Stimulated activated CD4-positive, alpha-beta T cell treated with anti-CD3 and anti-CD28 coated beads, Interleukin-1b, Interleukin-23, amount 100 ng/mL, for 48 hours (primary cell): ENCODE results near the gene SLC7A14.

Experiments used
- DNase-seq: peaks from one replicate; pipeline ENCODE4 v3.0.0-alpha.2; 2020

Gene SLC7A14

DNA sequence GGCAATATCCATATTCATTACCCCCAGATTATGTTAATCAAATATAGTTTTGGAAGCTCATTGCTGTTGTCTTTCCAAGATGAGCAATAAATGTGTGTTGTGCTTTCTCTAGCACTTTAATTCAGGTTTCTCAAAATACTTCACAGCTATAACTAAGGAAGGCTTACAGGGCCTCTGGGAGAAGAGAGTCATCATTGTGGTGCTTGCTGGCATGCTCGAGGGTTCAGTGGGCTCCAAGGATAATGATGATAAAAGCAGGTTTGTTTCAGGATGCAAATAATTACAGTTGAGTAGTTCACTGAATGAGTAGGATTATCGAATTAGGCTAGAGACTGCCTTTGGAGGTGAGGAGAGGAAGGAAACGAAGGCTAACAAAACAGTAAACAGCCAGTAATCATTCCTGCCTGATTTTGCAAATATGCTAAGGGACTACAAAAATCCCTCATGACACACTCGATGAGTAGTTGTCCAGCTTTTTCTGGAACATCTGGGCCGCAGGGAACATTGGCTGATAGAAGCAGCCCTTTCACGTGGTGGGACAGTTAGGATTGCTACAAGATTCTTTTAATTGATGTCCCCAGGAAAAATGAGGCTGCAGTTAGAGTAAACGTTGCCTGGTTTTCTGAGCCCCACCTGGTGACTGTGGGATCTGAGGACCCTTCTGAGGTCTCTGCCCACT is 54.1 kb downstream of the SLC7A14 start:
- DNase-seq = no peak

DNA sequence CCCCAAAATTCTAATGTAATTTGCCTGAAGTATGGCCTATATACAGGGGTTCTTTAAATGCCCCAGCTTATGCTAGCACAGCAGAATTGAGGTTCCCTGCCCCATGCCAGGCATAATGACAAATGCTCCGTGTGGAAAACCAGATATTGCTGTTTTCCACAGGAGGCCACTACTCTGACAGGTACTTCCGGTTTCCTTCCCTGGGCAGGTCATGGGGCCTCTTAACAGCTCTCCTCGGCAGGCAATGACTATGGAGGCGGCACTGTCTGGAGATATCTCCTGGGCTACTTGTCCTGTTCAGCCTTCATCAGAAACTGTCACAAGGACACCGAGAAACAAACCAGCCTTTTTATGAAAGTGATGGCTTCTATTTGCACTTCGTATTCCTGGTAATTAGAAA is 54.8 kb downstream of the SLC7A14 start:
- no peak for DNase-seq

DNA sequence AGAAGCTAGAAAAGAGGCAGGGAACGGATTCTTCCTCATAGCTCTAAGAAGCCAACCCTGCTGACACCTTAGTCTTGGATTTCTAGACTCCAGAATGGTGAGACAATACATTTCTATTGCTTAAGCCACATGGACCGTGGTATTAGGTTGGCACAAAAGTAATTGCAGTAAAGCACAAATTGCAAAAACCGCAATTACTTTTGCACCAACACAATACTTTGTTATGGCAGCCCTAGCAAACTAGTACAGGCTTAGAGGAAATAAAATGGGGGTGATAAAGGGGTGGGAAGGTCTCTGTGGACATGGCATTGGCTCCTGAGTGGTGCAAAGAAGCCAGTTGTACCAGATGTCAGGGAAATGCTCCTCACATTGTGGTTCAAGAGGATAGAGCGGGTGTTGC is 56.0 kb downstream of the SLC7A14 start:
- DNase-seq = no peak

DNA sequence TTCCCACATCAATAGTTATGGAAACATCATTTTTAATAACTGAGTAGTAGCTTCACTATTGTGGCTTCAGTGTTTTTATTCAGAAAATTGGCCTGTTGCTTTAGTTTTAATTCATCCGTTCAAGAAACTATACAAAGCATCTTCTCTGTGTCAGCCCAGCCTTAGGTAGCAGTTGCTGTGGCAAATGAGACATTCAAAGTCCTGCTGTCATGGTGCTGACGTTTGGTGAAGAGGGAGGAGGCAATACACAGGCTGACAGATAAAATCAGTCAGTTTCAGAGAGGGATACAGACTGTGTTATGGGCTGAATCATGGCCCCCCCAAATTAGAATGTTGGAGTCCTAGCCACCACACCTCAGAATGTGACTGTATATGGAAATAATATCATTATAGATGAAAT is 56.5 kb downstream of the SLC7A14 start:
- no peak for DNase-seq

DNA sequence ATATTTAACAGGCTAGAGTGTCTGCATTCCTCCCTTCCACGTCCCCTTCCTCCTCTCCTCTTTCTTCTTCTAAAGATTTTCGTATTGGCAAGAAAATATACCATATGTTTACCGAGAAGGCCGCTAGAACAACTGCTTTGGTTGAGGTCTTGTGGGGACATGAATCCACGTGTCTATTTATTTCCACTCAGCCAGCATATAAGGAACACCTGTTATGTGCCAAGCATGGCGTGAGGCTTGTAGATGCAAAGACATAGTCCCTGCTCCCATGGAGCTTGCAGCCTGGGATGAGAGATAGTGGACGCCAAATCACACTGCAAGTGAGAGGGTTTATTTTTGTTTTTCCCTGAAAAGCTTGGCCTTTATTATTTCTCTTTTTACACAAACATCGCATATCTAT is 57.1 kb downstream of the SLC7A14 start:
- no peak for DNase-seq

DNA sequence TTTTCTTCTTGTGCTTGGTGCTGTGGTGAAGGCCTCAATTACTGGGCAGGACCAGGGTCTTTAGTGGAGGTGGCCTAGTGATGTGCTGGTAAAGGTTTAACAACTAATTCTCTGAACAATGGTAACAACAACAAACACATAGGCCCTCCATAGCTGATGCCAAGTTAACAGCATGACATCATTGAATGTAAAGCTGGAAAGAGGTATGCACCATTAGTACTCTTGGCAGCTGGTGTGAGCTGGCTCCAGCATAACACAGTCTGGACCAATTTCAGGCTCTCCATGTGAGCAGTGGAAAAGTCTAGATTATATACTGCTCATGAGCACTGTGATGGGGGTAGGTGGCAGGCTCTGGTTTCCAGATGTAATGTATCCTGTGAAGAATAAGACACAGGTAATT is 61.8 kb downstream of the SLC7A14 start:
- no peak for DNase-seq

DNA sequence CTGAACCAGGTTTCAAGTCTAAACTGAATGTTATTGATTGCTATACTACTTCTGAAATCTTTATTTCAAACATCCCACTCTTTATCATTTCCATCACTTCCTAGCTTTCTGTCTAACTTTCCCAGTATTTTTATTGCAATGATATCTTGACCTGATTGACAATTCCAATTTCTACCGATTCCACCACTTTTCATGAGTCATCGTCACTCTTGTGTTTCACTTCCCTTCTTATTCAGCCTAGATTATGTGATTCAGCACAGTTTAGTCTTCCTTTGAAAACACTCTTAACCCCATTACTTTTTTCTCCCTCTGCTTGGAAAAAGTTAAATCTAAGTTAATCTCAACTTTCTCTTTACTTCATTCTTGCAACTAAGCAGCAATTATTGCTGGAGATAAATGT is 62.6 kb downstream of the SLC7A14 start:
- no peak for DNase-seq

DNA sequence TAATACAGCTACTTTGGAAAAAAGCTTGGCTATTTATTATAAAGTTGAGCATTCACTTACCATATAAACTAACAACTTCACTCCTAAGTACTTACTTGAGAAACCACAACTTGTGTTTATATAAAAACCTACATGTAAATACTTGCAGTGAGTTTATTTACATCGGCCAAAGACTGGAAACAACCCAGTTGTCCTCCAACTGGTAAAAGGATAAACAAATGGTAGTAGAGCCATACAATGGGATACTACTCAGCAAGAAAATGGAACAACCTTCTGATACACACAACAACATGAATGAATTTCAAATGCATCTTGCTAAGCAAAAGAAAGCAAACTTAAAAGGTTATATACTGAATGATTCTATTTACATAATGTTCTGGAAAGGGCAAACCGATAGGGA is 63.7 kb downstream of the SLC7A14 start:
- DNase-seq = no peak

DNA sequence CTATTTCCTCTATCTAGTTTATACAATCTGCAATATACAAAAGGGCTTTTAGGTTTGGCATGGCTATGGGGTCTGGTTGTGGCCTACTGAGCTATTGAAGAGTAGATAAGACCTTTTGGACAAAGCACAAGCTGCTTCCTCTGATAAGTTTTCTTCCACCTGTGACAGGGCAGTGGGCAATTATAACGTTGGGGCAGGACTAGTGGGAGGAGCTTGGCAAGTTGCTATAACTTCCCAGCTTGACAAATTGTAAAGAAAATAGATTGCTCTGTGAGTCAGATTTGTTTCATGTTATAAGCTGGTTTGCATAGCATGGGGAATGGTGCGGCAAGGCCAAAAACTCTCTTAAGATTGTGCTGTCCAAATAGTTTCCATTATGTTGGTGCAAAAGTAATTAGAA is 64.9 kb downstream of the SLC7A14 start:
- no peak for DNase-seq

DNA sequence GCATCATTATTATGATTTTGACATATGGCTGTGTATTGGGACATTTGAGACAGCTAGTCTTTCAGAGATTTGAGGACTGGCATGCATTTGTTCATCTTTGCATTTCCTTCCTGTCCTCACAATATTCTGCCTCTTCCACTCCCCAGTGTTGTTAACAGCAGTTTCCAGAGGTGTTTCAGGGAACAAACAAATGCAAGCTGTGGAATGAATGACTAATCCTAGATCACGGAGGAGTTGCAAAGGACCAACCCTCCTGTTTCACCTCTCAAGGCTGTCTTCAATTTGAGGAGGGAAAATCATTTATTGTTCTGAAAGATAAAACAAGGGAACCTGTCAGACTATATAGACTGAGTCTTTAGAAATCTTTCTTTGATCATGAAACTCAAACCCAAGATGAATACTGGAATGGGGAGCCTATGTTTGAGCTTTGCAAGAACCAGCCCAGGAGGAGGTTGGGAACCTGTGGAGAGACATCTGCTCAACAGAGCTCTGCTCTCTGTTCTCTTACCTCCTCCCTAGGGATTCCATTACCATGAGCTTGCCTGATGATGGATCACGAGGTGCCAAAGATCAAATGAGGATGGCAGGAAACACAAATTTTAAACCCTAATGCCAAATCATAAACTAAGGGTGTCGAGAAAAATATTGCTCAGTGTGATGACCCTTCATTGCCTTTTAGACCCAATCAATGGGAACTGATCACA is 68.5 kb downstream of the SLC7A14 start:
- no peak for DNase-seq

DNA sequence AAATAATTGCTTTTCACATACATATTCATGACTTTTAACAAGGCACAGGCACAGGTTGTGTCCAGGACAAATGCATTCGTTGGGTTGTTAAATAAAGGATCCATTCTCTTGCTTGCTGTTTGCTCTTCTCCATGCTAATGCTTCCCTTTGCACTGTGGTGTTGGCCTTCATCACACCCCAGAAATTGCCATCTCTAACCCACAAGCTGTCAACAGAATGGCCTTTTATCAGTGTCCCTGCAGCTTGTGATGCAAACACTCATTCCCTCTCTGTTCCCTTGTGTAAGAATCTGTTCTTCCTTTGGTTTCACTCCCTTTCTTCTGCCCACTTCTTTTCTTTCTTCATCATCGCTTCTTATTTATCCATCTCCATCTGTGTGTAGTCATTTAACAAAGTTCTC is 72.2 kb downstream of the SLC7A14 start:
- DNase-seq = no peak

DNA sequence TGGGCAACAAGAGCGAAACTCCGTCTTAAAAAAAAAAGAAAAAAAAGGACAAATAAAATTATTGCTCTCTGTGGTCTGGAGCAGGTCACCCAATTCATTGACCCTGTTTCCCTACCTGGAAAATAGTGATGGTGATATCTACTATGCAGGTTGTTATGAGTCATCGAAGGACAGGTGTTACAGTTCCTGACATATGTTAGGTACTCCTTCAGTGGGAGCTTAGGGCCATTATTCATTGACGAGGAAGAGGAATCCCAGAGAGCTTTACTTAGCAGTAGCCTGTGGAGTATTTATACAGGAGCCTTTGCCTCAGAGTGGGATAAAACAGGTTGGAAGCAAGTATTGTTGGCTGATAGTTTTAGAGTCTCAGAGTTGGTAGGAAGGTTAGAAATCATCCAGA is 74.5 kb downstream of the SLC7A14 start:
- DNase-seq = no peak

DNA sequence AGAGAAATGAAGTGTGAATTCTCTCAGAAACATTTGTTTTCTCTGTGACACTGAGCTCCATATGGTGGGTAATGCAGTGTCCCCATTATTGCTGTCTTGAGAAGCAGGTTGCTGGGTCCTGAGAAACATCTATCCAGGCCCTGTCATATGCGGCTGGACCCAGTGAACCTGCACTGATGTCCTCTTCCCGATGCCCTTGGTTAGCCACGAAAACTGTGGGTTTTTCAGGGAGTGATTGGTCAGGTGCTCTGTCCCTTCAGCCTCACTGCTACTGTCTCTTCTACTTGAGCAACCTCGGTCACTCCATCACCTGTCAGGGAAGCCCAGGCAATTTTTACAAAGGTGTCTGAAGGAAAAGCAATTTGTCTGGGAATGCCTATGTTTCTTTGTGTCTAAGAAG is 77.0 kb downstream of the SLC7A14 start:
- no peak for DNase-seq

DNA sequence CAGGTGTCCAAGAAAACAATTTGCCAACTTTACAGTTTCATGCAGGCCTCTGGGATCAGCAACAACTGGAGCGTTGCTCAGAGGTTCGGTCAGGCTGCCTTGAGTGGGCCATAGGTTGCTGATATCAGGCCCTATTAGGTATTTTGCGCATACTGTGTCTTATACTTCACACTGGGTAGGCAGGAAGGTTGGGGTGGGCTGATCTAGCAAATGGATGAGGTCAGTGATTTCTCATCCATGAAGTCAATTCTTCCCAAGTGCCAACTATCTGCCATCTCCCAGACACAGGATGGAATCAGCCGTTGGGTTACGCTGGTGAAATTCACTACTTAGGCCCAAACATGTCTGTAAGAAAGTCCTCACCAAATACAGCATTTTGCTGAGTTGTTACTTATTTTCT is 77.6 kb downstream of the SLC7A14 start:
- DNase-seq = no peak

DNA sequence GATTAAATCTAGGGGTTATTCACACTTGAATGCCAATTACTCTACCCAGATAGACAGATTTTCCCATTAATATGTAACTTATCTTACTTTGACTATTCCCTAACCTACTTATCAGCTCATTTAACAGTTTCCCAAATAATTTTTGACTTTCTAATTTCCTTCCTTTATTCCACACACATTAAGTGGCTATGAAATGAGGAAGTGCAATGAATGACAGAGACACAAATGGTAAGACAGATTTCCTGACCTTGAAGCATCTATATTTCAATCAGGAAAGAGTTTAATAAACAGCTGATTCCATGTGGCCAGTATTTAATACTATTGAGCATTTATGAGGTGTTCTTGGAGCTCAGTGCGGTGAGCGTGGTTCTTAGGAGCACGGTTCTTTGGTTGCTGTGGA is 78.8 kb downstream of the SLC7A14 start:
- no peak for DNase-seq

DNA sequence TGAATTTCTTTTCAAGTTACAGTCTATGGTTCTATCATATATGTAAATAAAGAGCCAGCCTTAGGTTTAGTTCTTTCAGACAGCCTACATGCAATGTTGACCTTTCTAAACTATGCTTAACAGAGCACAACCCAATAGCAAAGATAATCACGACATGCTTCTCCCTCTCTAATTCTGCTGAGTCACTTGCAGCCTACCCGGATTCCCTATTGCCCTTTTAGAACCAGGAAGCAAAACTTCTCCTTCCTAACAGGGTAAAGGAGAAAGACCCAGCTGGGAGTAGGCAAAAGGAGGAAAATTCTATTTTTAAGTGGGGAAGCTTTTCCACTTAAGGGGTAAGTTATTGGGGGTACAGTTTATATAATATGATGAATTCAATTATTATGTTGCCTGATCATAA is 79.3 kb downstream of the SLC7A14 start:
- no peak for DNase-seq

DNA sequence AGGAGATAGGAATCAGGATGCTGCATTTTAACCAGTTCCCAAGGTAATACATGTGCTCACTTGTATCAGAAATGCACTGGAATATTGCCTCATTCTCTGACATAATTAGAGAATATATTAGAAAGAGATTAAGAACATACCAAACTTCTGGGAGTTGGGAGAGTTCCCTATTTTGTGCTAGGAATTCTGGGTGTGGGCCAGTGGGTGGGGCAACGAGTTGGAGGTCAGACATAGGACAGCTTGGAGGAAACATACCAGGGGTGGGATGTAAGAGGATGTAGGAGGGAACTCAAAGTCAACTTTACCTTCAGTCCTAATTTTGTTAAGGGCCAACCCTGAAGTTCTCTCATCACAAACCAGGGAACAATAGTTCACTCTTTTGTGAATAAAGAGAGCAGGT is 83.6 kb downstream of the SLC7A14 start:
- DNase-seq = no peak

DNA sequence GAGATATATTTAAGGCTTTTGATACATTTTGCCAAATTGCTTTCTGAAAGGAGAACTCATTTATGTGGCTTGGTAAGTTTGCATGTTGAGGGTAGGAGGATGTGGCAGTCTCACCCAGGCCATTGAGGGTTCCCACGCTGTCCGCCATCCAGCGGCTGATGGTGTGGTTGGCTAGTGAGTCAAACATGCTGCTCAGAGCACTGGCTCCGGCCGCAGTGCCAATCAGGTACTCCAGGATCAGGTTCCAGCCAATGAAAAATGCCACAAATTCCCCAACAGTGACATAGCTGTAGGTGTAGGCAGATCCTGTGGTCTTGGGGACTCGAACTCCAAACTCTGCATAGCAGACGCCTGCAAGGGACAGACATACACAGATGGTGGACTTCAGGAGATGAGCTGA is 84.9 kb downstream of the SLC7A14 start:
- no peak for DNase-seq

DNA sequence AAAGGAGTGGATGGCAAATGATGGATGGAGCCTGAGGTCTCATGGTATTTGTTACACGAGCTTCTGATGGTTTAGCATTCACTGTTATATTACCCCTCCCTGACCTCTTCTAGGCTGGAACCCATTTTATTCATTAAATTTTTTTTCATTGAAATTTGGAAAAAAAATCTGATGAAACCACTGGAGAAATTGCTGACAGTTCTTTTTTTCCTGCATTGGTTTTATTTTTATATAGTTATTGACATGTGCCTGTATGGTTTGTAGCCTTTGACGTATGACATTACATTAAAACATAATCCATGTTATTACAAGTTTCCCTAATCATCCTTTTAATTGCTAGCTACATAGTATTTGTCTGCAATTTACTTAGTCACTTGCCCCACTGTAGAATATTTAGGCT is 85.4 kb downstream of the SLC7A14 start:
- no peak for DNase-seq

DNA sequence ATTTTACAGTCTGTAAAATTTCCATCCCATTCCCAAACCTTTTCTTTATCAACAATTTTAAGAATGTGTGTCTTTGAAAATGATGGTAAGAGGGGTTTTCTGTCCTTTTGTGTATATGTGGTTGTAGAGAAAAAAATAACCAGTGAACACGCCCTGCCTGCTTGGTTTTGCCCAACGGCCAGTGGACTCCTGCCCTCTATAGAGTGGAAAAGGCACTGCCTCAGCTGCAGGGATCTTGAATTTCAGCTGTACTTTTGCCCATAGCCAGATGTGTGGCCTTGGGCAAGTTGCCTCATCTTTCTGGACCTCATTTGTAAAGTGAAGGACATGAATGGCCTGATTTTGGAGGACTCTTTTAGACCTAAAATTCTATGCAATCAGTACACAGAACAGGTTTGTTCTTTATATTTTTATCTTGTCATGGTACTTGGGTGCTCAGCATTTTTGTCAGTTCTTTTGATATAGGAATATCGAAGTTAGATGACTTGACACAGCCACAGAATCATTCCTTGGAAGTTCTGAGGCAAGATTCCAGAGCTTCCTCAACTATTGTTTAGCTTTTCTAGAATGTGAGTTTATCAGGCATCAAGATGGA is 86.2 kb downstream of the SLC7A14 start:
- DNase-seq = no peak

DNA sequence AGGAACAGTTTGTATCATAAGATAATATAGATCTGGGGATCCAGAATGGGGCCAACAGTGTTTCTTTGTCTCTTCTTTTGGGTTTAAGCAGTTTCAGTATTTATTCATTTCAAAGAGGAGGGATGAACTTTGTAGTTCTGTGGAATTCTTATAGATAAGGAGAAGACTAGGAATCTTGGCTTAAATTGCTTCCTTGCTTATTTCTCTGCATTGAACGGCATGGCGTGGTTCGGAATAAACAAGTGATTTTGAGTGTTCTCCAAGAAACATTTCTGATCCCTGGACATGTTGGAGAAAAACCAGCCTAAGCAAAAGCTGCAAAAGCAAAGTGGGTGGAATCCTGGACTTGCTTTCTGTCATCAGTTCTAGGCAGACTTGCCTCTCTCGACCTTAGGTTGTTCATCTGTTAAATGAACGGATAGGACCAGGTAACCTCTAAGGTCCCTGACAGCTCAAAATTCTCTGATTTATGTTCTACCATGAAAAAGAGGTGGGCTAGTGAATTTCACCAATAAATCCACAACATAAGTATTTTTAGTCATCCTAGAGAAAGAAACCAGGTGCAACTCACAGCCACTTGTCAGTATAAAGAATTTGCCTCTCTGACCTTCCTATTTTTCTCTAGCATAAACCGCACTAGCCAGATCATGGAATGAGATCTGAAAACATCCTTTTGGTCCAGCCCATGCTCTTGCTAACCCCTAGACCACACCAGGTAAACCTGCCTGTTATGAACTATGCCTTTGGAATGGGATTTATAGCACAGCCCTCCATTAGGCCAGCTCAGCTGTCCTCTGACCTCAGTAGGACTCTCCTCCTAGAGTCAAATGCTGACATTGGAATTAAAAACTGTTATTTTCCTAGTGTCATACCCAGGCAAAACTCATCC is 88.4 kb downstream of the SLC7A14 start:
- DNase-seq = no peak

DNA sequence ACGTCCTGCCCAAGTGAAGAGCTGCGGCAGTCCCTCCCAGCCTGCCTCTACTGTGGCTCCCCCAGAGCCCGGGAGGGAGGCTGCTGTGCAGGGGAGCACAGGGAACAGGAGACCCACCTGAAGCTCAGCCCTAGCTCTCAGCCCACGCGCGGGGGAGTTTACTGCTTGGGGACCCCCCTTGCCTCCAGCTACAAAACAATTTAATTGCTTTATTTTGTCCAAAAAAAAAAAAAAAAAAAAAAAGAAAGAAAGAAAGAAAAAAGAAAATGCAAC is 89.1 kb downstream of the SLC7A14 start:
- DNase-seq = no peak

DNA sequence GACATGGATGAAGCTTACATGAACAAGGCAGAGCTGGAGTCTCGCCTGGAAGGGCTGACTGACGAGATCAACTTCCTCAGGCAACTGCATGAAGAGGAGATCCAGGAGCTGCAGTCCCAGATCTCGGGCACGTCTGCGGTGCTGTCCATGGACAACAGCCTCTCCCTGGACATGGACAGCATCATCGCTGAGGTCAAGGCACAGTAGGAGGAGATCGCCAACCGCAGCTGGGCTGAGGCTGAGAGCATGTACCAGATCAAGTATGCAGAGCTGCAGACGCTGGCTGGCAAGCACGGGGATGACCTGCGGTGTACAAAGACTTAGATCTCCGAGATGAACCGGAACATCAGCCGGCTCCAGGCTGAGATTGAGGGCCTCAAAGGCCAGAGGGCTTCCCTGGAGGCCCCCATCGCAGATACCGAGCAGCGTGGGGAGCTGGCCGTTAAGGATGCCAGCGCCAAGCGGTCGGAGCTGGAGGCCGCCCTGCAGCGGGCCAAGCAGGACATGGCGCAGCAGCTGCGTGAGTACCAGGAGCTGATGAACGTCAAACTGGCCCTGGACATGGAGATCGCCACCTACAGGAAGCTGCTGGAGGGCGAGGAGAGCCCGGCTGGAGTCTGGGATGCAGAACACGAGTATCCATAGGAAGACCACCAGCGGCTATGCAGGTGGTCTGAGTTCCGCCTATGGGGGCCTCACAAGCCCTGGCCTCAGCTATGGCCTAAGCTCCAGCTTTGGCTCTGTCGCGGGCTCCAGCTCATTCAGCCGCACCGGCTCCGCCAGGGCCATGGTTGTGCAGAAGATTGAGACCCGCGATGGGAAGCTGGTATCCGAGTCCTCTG is 89.6 kb downstream of the SLC7A14 start:
- no peak for DNase-seq
